Breast epithelium (tissue), 4 donors: ENCODE measurements around the gene TMEFF1. TPM values are rescaled to one million over a fixed set of nuclear protein-coding genes. Genes with fewer than 3 reads are reported as not detected.

Experiments used
- DNase-seq, 2 donors: peaks; one replicate each; pipeline ENCODE4 v3.0.0-alpha.2; 2019; ENCODE audit warnings: low spot score in 2 of 2
- H3K27ac ChIP-seq, 2 donors: fragments of 200-600 bp; sonication (generic) in 1 of 2; one replicate each; pipeline ENCODE4 v1.5.1; 2016 to 2019; ENCODE audit warnings: mild to moderate bottlenecking in 1 of 2
- H3K27me3 ChIP-seq, 2 donors: fragments of 200-600 bp; sonication (generic) in 1 of 2; one replicate each; pipeline versions ENCODE4 v1.5.1 to v1.6.0; 2017 to 2019; ENCODE audit warnings: control low read depth in 1 of 2, mild to moderate bottlenecking in 1 of 2
- H3K36me3 ChIP-seq: fragments of 200-600 bp; one replicate; pipeline ENCODE4 v1.5.1; 2019
- H3K4me1 ChIP-seq, 2 donors: fragments of 200-600 bp; sonication (generic); one replicate each; pipeline ENCODE4 v1.5.1; 2016 to 2019; ENCODE audit warnings: control low read depth in 1 of 2
- H3K4me3 ChIP-seq, 3 donors: fragments of 200-600 bp; sonication (generic); 1 replicate in 2 of 3; 2 replicates in 1 of 3; pipeline ENCODE4 v1.5.1; 2016 to 2019; ENCODE audit warnings: mild to moderate bottlenecking in 3 of 3, moderate library complexity in 2 of 3
- H3K9me3 ChIP-seq, 2 donors: fragments of 200-600 bp; sonication (generic) in 1 of 2; one replicate each; pipeline ENCODE4 v1.5.1; 2016 to 2019; ENCODE audit warnings: control low read depth in 1 of 2
- POLR2A ChIP-seq: fragments of 450-650 bp; IDR thresholded peaks from one replicate; pipeline ENCODE4 v1.6.1; 2016; ENCODE audit warnings: antibody characterized with exemption, mild to moderate bottlenecking, moderate library complexity
- POLR2AphosphoS5 ChIP-seq, 3 donors: sonication (generic); formaldehyde crosslinking; IDR thresholded peaks; one replicate each; pipeline ENCODE4 v1.6.1; 2017; ENCODE audit warnings: antibody characterized with exemption in 3 of 3
- intact Hi-C: fragments of 100-400 bp; cut with DNase I; formaldehyde crosslinking; loops from one replicate; pipeline ENCODE4 v1.15.1; 2023; ENCODE audit warnings: low total_unique reads
- total RNA-seq, 3 donors: library from RNA; depleted of rRNA; stranded (reverse); fragments of >200 nt; gene quantifications; one replicate each; pipeline ENCODE4 v1.1.0, GENCODE V29; 2016
- TF ChIP-seq, protein P1 (sequence below), 3 donors: fragments of 450-650 bp; IDR thresholded peaks; one replicate each; pipeline ENCODE4 v1.5.1; 2016 to 2017; ENCODE audit warnings: antibody characterized with exemption in 3 of 3, mild to moderate bottlenecking in 3 of 3, moderate library complexity in 3 of 3

TMEFF1 gene
- total RNA-seq, 3 donors from 2014 or later, result 0.29 to 0.66 (median 0.32) TPM

DNA sequence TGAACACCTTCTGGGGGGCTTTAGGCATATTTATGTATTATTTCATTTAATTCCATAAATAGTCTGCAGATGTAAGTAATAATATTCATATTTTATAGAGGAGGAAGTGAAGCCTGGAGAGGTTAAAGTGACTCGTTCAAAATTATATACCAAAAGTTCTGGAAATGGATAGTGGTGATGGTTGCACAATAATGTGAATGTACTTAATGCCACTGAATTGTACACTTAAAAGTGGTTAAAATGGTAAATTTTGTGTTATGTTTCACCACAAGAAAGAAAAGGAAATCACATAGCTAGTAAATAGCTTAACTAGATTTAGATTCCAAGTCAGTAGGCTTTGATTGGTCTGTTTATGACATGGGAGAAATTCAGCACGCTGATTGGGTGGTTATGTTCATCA is 13.0 kb upstream of the TMEFF1 start:
- no peaks in the 10 kb centered on the region for H3K27me3 ChIP-seq
- no peaks in the 10 kb centered on the region for H3K9me3 ChIP-seq
- no peaks in the 10 kb centered on the region for H3K36me3 ChIP-seq
- no peak for DNase-seq
- intact Hi-C loops, result loop anchor here (5.0 kb wide), 1 partner anchor 1293 kb away; no protein-coding TSS in a partner anchor
- no peak overlapping the region for H3K27ac ChIP-seq
- no peaks in the 10 kb centered on the region for H3K4me1 ChIP-seq
- TF ChIP-seq, protein P1, sequence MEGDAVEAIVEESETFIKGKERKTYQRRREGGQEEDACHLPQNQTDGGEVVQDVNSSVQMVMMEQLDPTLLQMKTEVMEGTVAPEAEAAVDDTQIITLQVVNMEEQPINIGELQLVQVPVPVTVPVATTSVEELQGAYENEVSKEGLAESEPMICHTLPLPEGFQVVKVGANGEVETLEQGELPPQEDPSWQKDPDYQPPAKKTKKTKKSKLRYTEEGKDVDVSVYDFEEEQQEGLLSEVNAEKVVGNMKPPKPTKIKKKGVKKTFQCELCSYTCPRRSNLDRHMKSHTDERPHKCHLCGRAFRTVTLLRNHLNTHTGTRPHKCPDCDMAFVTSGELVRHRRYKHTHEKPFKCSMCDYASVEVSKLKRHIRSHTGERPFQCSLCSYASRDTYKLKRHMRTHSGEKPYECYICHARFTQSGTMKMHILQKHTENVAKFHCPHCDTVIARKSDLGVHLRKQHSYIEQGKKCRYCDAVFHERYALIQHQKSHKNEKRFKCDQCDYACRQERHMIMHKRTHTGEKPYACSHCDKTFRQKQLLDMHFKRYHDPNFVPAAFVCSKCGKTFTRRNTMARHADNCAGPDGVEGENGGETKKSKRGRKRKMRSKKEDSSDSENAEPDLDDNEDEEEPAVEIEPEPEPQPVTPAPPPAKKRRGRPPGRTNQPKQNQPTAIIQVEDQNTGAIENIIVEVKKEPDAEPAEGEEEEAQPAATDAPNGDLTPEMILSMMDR (IDR thresholded peaks at IDR 0.05), result no peak
- no peak for TF ChIP-seq POLR2AphosphoS5 (IDR thresholded peaks at IDR 0.05)
- TF ChIP-seq POLR2A, result no peak
- H3K4me3 ChIP-seq, result no peak overlapping the region

DNA sequence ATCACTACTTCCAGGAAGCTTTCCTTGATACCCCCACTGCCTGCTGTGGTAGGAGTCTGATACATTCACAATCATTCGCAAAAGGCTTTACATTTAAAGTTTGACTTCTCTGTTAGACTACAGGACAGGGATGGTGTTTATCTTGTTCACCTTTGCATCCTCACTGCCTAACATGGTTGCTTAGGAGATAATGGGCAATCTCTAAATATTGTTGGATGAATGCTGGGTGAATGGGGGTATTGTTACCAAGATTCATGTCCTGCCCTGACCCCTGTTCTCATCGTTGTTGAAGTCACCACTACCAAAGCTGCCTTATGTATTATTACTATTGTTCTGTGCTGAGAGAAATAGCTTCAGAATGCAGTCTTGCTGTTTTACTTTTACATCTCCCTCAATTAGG is 7.7 kb upstream of the TMEFF1 start:
- no peak for DNase-seq
- no peaks in the 10 kb centered on the region for H3K36me3 ChIP-seq
- TF ChIP-seq, protein P1 (IDR thresholded peaks at IDR 0.05), result no peak
- no peak for TF ChIP-seq POLR2AphosphoS5 (IDR thresholded peaks at IDR 0.05)
- no peak for TF ChIP-seq POLR2A
- H3K9me3 ChIP-seq, result no peaks in the 10 kb centered on the region
- intact Hi-C loops, result no loop called here
- H3K4me3 ChIP-seq, result no peak overlapping the region
- no peak overlapping the region for H3K27ac ChIP-seq
- H3K4me1 ChIP-seq, result no peaks in the 10 kb centered on the region
- H3K27me3 ChIP-seq, result no peaks in the 10 kb centered on the region

DNA sequence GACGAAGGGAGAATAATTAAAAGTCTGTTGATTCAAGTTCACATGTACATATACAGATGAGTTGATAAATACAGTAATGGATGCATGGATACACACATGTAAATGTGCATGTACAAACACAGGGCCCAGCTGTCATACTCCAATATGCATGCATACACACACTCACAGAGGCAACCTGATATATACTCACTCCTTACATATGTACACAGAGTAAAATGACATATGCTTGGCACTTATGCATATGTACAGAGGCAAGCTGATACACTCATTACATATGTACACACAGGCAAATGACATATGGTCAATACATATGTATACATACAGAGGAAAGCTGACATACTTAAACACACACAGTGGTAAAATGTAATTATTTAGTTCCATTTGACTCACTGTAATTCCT is 7.2 kb upstream of the TMEFF1 start:
- Histone ChIP-seq H3K27ac (no peak overlapping the region), H3K27me3 (no peaks in the 10 kb centered on the region), H3K4me3 (no peak overlapping the region), H3K9me3 (no peaks in the 10 kb centered on the region), H3K36me3 (no peaks in the 10 kb centered on the region), H3K4me1 (no peaks in the 10 kb centered on the region)
- no peak for TF ChIP-seq POLR2AphosphoS5 (IDR thresholded peaks at IDR 0.05)
- TF ChIP-seq POLR2A, result no peak
- TF ChIP-seq, protein P1 (IDR thresholded peaks at IDR 0.05), result no peak
- no peak for DNase-seq
- intact Hi-C loops, result no loop called here

GRCh38 chr9:100466171-100466828 is 6.6 kb upstream of the TMEFF1 start:
- TF ChIP-seq POLR2A (no peak), POLR2AphosphoS5 (IDR thresholded peaks at IDR 0.05) (no peak)
- TF ChIP-seq, protein P1 (IDR thresholded peaks at IDR 0.05), result no peak
- no peak overlapping the region for H3K27ac ChIP-seq
- H3K36me3 ChIP-seq, result no peaks in the 10 kb centered on the region
- intact Hi-C loops, result no loop called here
- no peak overlapping the region for H3K4me3 ChIP-seq
- no peaks in the 10 kb centered on the region for H3K9me3 ChIP-seq
- DNase-seq, result no peak
- H3K27me3 ChIP-seq, result no peaks in the 10 kb centered on the region
- no peaks in the 10 kb centered on the region for H3K4me1 ChIP-seq

DNA sequence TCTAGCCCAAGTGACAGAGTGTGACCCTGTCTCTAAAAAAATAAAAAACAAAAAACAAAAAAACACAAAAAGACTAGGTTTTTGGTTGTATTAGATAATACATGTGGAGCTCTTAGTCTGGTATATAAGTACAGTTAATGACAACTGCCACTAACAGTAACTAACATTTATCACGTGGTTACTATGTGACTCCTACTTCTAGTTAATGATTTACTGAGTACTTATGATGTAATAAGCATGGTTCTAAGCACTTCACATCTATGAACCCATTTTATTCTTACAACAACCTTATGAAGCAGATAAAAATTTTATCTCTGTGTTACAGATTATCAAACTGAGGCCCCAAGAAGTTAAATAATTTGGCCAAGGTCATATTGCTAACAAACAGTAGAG is 6.1 kb upstream of the TMEFF1 start:
- TF ChIP-seq POLR2A (no peak), POLR2AphosphoS5 (IDR thresholded peaks at IDR 0.05) (no peak)
- TF ChIP-seq, protein P1 (IDR thresholded peaks at IDR 0.05), result no peak
- no peak overlapping the region for H3K27ac ChIP-seq
- H3K27me3 ChIP-seq, result no peaks in the 10 kb centered on the region
- no peak overlapping the region for H3K4me3 ChIP-seq
- no peaks in the 10 kb centered on the region for H3K4me1 ChIP-seq
- no peak for DNase-seq
- H3K9me3 ChIP-seq, result no peaks in the 10 kb centered on the region
- intact Hi-C loops, result no loop called here
- H3K36me3 ChIP-seq, result no peaks in the 10 kb centered on the region
